Neural progenitor cell (in vitro differentiated cells): ENCODE measurements around the gene NEURL1. TPM values are rescaled to one million over a fixed set of nuclear protein-coding genes. Genes with fewer than 3 reads are reported as not detected.

Source experiments
- DNase-seq: peaks from one replicate; pipeline ENCODE4 v3.0.0-alpha.2; 2016; ENCODE audit warnings: low spot score
- H2AFZ ChIP-seq: fragments of 200-600 bp; sonication (generic); replicated peaks from 2 replicates; pipeline ENCODE4 v1.6.1; 2016; ENCODE audit warnings: antibody characterized with exemption
- H3F3A ChIP-seq: fragments of 200-600 bp; sonication (generic); 2 replicates; pipeline ENCODE4 v1.6.1; 2016; ENCODE audit warnings: antibody characterized with exemption, low read depth
- H3K27ac ChIP-seq: fragments of 200-600 bp; sonication (generic); 2 replicates; pipeline ENCODE4 v1.5.1; 2016; ENCODE audit warnings: mild to moderate bottlenecking
- H3K27me3 ChIP-seq: fragments of 200-600 bp; sonication (generic); 2 replicates; pipeline ENCODE4 v1.6.1; 2016; ENCODE audit warnings: mild to moderate bottlenecking, moderate library complexity
- H3K36me3 ChIP-seq: fragments of 200-600 bp; sonication (generic); 2 replicates; pipeline ENCODE4 v1.5.1; 2016
- H3K4me1 ChIP-seq: fragments of 200-600 bp; sonication (generic); 2 replicates; pipeline ENCODE4 v1.6.1; 2016; ENCODE audit warnings: mixed run types
- H3K4me2 ChIP-seq: fragments of 200-600 bp; sonication (generic); 2 replicates; pipeline ENCODE4 v1.6.1; 2016
- H3K4me3 ChIP-seq: fragments of 200-600 bp; sonication (generic); 2 replicates; pipeline ENCODE4 v1.5.1; 2016
- H3K79me2 ChIP-seq: fragments of 200-600 bp; sonication (generic); 2 replicates; pipeline ENCODE4 v1.6.1; 2016; ENCODE audit warnings: low read depth
- H3K9ac ChIP-seq: fragments of 200-600 bp; sonication (generic); 2 replicates; pipeline ENCODE4 v1.6.1; 2016
- H3K9me3 ChIP-seq: fragments of 200-600 bp; sonication (generic); 2 replicates; pipeline ENCODE4 v1.5.1; 2016; ENCODE audit warnings: low read depth
- H4K20me1 ChIP-seq: fragments of 200-600 bp; sonication (generic); 2 replicates; pipeline ENCODE4 v1.6.1; 2016; ENCODE audit warnings: low read depth
- H3K27ac Mint-ChIP-seq: 3 replicates; pipeline ENCODE4 v1.8.0; 2021; ENCODE audit warnings: mixed read lengths
- H3K27me3 Mint-ChIP-seq: 2 replicates; pipeline ENCODE4 v1.8.0; 2022; ENCODE audit warnings: low read depth, mild to moderate bottlenecking, inconsistent platforms, moderate library complexity, mixed read lengths; ENCODE audit not compliant: insufficient read depth
- H3K36me3 Mint-ChIP-seq: 3 replicates; pipeline ENCODE4 v1.8.0; 2021; ENCODE audit warnings: mixed read lengths
- H3K4me1 Mint-ChIP-seq: 3 replicates; pipeline ENCODE4 v1.8.0; 2021; ENCODE audit warnings: mixed read lengths
- H3K4me3 Mint-ChIP-seq: 3 replicates; pipeline ENCODE4 v1.8.0; 2021; ENCODE audit warnings: mild to moderate bottlenecking, moderate library complexity, mixed read lengths
- H3K9me3 Mint-ChIP-seq: 3 replicates; pipeline ENCODE4 v1.8.0; 2020; ENCODE audit warnings: mixed read lengths
- EZH2 ChIP-seq: fragments of 200-600 bp; sonication (generic); IDR thresholded peaks from 2 replicates; pipeline ENCODE4 v1.6.1; 2017; ENCODE audit warnings: antibody characterized with exemption, mild to moderate bottlenecking, moderate library complexity
- EZH2phosphoT487 ChIP-seq: fragments of 200-600 bp; sonication (generic); IDR thresholded peaks from 2 replicates; pipeline ENCODE4 v1.6.1; 2017; ENCODE audit warnings: antibody characterized with exemption
- total RNA-seq: library from RNA; depleted of rRNA; stranded (reverse); fragments of >200 nt; gene quantifications from 2 replicates; pipeline ENCODE4 v1.2.3, GENCODE V29; 2015; ENCODE audit warnings: low replicate concordance
- TF ChIP-seq, protein P1 (sequence below): fragments of 200-600 bp; sonication (generic); IDR thresholded peaks from 2 replicates; pipeline ENCODE4 v1.5.1; 2017; ENCODE audit warnings: antibody characterized with exemption, mild to moderate bottlenecking

NEURL1 gene
- total RNA-seq, 1 donor from 2014 or later, result 0.06 TPM

DNA sequence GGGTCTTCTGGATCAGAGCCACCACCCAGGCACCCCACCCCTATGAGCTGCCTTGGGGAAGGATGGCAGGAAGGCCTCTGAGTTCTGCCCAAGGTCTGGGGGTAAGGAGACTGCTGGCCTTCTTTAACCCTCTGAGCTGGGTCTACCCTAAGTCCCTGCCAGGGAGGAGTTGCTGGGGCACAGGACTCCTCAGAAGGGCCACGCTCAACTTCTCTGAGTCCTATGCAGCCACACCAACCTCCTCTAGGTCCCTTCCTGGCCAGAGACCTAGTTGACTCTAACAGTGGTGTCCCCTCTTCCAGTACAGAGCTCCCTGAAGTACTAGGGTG, 2.6 kb upstream of the NEURL1 start:
- Histone ChIP-seq H3K27me3 (peaks cover 46% of the 10 kb centered on the region), H3K79me2 (no peaks in the 10 kb centered on the region), H3K4me2 (no peak overlapping the region), H3K4me3 (no peak overlapping the region), H3K9me3 (no peaks in the 10 kb centered on the region), H3K36me3 (no peaks in the 10 kb centered on the region), H2AFZ (no peak overlapping the region), H3F3A (peaks cover 15% of the 10 kb centered on the region), H3K9ac (no peak overlapping the region), H3K4me1 (peaks cover 6% of the 10 kb centered on the region), H4K20me1 (no peaks in the 10 kb centered on the region), H3K27ac (no peak overlapping the region)
- TF ChIP-seq EZH2, result no peak
- TF ChIP-seq EZH2phosphoT487, result no peak
- TF ChIP-seq, protein P1, sequence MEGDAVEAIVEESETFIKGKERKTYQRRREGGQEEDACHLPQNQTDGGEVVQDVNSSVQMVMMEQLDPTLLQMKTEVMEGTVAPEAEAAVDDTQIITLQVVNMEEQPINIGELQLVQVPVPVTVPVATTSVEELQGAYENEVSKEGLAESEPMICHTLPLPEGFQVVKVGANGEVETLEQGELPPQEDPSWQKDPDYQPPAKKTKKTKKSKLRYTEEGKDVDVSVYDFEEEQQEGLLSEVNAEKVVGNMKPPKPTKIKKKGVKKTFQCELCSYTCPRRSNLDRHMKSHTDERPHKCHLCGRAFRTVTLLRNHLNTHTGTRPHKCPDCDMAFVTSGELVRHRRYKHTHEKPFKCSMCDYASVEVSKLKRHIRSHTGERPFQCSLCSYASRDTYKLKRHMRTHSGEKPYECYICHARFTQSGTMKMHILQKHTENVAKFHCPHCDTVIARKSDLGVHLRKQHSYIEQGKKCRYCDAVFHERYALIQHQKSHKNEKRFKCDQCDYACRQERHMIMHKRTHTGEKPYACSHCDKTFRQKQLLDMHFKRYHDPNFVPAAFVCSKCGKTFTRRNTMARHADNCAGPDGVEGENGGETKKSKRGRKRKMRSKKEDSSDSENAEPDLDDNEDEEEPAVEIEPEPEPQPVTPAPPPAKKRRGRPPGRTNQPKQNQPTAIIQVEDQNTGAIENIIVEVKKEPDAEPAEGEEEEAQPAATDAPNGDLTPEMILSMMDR, result no peak
- no peak overlapping the region for H3K4me3 Mint-ChIP-seq
- H3K4me1 Mint-ChIP-seq, result peaks cover 23% of the 10 kb centered on the region
- H3K27me3 Mint-ChIP-seq, result peaks cover 21% of the 10 kb centered on the region
- H3K9me3 Mint-ChIP-seq, result no peaks in the 10 kb centered on the region
- DNase-seq, result no peak
- no peaks in the 10 kb centered on the region for H3K36me3 Mint-ChIP-seq
- H3K27ac Mint-ChIP-seq, result no peak overlapping the region

DNA sequence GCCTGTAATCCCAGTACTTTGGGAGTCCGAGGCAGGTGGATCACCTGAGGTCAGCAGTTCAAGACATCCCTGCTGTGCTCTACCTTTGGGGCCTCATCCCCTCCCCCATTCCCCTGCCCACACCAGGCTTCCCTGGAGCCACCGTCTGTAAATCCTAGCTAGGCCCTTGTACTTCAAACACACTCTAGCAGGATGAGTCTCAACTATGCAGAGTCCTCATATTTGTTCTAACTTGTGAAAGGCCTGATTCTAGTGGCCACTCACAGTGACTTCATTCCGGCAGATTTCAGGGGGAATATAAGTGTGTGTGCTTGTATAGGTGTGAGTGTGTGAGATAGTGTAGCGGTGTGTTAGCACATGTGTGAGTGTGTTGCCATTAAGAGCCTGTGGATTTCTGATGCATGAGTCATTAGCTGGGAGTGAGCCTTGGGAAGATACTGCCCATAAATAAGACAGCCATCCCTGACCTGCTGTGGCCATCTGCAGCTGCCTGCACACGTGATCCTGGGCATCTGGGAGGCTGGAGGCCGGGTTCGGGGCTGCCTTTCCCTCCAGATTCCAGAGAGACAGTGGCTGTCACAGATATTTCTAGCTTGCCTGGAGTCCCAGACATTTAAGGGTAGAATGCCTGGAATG, 1.7 kb upstream of the NEURL1 start:
- H3K9me3 Mint-ChIP-seq, result no peaks in the 10 kb centered on the region
- no peaks in the 10 kb centered on the region for H3K36me3 Mint-ChIP-seq
- Histone ChIP-seq H3K4me2 (no peak overlapping the region), H3K79me2 (no peaks in the 10 kb centered on the region), H3K4me1 (peaks cover 6% of the 10 kb centered on the region), H4K20me1 (no peaks in the 10 kb centered on the region), H3K9ac (no peak overlapping the region), H3F3A (peaks cover 15% of the 10 kb centered on the region), H2AFZ (no peak overlapping the region), H3K4me3 (no peak overlapping the region), H3K9me3 (no peaks in the 10 kb centered on the region), H3K36me3 (no peaks in the 10 kb centered on the region), H3K27me3 (peaks cover 55% of the 10 kb centered on the region), H3K27ac (no peak overlapping the region)
- peaks cover 24% of the 10 kb centered on the region for H3K27me3 Mint-ChIP-seq
- H3K27ac Mint-ChIP-seq, result peak overlapping the region; percentile 16
- TF ChIP-seq EZH2phosphoT487 (no peak), EZH2 (no peak)
- TF ChIP-seq, protein P1, result no peak
- peak; percentile 23 for DNase-seq
- H3K4me1 Mint-ChIP-seq, result peaks cover 23% of the 10 kb centered on the region
- H3K4me3 Mint-ChIP-seq, result peak overlapping the region; percentile 86

DNA sequence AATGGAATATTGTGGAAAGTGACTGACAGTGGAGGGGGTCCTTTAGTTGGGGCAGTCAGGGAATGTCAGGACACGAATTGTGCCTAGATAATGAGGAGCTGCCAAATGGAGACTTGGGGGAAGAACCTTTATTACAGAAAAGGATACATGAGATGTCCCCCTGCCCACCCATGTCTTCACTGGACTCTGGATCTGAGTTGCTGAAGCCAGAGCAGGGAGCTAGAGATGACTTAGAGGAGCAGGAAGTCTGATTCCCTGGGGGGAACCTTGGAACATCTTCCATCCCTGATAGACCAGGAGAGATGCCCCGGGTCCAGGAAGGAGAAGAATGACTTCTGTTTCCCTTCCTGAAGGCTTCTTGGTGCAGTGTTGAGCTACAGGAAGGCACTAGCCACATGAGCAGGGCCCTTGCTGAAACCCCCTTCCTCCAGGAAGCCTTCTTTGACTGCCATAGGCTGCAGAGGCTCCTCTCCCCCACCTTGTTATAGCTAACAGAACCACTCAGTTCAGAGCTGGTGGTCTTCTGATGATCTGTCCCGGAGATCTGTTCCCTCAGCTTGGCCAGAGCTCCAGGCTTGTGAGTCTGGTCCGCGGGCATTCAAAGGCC, 747 bp upstream of the NEURL1 start:
- Mint-ChIP-seq H3K27ac (no peak overlapping the region), H3K4me1 (peaks cover 23% of the 10 kb centered on the region), H3K9me3 (no peaks in the 10 kb centered on the region), H3K36me3 (no peaks in the 10 kb centered on the region), H3K27me3 (peaks cover 27% of the 10 kb centered on the region), H3K4me3 (peak overlapping the region; percentile 86)
- Histone ChIP-seq H3K4me3 (peak overlapping the region; percentile 94), H3K4me2 (peak overlapping the region; percentile 100), H3K9me3 (no peaks in the 10 kb centered on the region), H3K27me3 (peaks cover 64% of the 10 kb centered on the region), H3F3A (peaks cover 15% of the 10 kb centered on the region), H3K4me1 (peaks cover 6% of the 10 kb centered on the region), H3K27ac (no peak overlapping the region), H4K20me1 (no peaks in the 10 kb centered on the region), H3K36me3 (no peaks in the 10 kb centered on the region), H2AFZ (no peak overlapping the region), H3K9ac (no peak overlapping the region), H3K79me2 (no peaks in the 10 kb centered on the region)
- DNase-seq, result no peak
- TF ChIP-seq EZH2phosphoT487, result no peak
- TF ChIP-seq, protein P1, result no peak
- no peak for TF ChIP-seq EZH2
